ENCODE data around the gene XRCC3.

DNA sequence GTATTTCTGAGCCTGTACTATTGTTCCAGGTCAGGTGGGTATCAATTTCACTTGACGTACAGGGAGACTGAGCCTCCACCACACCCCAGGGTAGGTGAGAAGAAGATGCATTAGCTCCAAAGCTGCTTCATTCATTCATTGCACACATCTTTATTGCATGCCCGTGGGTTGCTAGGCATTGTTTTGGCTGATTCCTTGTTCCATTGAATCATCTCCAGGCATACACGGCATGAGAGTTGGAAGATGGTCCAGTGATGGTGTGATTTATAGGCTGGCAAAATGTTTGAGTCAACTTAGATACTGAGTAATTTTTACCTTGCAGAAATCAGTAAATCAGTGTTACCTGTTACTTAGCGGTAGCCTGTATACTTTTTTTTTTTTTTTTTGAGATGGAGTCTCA, 65.0 kb downstream of the XRCC3 start:
- TF ChIP-seq EZH2 (IDR thresholded peaks at IDR 0.05; ENCODE audit: low read length, unreplicated experiment) (no peak), EZH2phosphoT487 (IDR thresholded peaks at IDR 0.05; ENCODE audit: borderline replicate concordance, low read length) (no peak)
- TF ChIP-seq, protein P1, sequence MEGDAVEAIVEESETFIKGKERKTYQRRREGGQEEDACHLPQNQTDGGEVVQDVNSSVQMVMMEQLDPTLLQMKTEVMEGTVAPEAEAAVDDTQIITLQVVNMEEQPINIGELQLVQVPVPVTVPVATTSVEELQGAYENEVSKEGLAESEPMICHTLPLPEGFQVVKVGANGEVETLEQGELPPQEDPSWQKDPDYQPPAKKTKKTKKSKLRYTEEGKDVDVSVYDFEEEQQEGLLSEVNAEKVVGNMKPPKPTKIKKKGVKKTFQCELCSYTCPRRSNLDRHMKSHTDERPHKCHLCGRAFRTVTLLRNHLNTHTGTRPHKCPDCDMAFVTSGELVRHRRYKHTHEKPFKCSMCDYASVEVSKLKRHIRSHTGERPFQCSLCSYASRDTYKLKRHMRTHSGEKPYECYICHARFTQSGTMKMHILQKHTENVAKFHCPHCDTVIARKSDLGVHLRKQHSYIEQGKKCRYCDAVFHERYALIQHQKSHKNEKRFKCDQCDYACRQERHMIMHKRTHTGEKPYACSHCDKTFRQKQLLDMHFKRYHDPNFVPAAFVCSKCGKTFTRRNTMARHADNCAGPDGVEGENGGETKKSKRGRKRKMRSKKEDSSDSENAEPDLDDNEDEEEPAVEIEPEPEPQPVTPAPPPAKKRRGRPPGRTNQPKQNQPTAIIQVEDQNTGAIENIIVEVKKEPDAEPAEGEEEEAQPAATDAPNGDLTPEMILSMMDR (conservative IDR thresholded peaks at IDR 0.05; ENCODE audit: low read depth, low read length) = no peak
